Measurements from ENCODE around the gene NCOR1. TPM values are rescaled to one million over a fixed set of nuclear protein-coding genes. Genes with fewer than 3 reads are reported as not detected.

NCOR1 gene
- total RNA-seq, 1 experiment from 2014 or later, result 127 TPM

DNA sequence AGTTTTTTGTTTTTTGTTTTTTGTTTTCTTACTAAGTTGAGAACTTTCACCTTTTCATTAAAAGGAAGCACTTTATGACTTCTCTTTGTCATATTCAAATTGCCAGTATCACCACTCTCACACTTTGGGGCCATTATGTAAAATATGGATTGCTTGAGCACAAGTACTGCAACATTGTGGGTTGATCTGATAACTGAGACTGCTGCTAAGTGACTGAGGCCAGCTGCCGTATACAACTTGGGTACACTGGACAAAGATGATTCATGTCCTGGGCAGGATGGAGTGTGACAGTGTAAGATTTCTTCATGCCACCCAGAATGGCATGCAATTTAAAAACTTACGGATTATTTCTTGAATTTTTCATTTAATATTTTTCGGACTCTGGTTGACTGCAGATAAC lies 207.9 kb downstream of the NCOR1 start:
- peak; percentile 18; the same call in 1 of the 2 replicates for ATAC-seq

DNA sequence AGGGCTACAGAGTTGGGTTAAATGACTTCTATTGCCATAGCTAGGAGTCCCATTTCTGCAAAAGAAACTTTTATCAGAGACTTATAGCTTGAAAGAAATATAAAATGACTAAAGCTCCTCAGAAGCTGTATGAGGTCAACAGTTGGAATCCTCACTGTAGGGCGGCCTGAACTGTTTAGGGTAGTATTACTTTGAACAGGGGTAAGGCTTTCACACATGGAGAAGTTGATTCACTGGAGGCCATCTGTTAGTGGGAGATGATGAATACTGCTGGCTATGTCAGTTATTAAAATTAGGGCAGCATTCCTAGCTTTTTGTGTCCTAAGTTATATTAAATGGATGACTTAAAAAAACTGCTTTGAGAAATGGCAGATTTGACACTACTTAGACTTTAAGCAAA lies 209.7 kb downstream of the NCOR1 start:
- CTCF ChIA-PET, result no interaction called here

More for the DNA sequence above, 207.9 kb downstream of the NCOR1 start:
- TF ChIP-seq EZH2phosphoT487 (IDR thresholded peaks at IDR 0.05; ENCODE audit: borderline replicate concordance, low read length), result no peak
- TF ChIP-seq, protein P1, sequence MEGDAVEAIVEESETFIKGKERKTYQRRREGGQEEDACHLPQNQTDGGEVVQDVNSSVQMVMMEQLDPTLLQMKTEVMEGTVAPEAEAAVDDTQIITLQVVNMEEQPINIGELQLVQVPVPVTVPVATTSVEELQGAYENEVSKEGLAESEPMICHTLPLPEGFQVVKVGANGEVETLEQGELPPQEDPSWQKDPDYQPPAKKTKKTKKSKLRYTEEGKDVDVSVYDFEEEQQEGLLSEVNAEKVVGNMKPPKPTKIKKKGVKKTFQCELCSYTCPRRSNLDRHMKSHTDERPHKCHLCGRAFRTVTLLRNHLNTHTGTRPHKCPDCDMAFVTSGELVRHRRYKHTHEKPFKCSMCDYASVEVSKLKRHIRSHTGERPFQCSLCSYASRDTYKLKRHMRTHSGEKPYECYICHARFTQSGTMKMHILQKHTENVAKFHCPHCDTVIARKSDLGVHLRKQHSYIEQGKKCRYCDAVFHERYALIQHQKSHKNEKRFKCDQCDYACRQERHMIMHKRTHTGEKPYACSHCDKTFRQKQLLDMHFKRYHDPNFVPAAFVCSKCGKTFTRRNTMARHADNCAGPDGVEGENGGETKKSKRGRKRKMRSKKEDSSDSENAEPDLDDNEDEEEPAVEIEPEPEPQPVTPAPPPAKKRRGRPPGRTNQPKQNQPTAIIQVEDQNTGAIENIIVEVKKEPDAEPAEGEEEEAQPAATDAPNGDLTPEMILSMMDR (conservative IDR thresholded peaks at IDR 0.05; ENCODE audit: low read depth, low read length), result no peak
- TF ChIP-seq EZH2 (IDR thresholded peaks at IDR 0.05; ENCODE audit: low read length, unreplicated experiment), result no peak
- peaks cover 86% of the 10 kb centered on the region for H3K79me2 ChIP-seq (ENCODE audit: low read length)
- H3K36me3 ChIP-seq (ENCODE audit: low read depth, low read length), result peaks cover 90% of the 10 kb centered on the region
- intact Hi-C loops (cut with micrococcal nuclease), result no loop called here
- no peak overlapping the region for H3K9ac ChIP-seq (ENCODE audit: low read length)
- CTCF ChIA-PET, result no interaction called here
- H3K27me3 ChIP-seq (ENCODE audit: low read length), result no peaks in the 10 kb centered on the region
- H3K9me3 ChIP-seq (ENCODE audit: low read length), result no peaks in the 10 kb centered on the region
- peaks cover 67% of the 10 kb centered on the region for H4K20me1 ChIP-seq (ENCODE audit: low read length)
- H3K4me3 ChIP-seq (ENCODE audit: low read length), result no peak overlapping the region
- POLR2A ChIA-PET (ENCODE audit: unreplicated experiment), result no interaction called here
- no TSS peak for BruUV-seq (replicated peaks)
- H3K4me1 ChIP-seq (ENCODE audit: insufficient read depth, low read length), result peaks cover 6% of the 10 kb centered on the region
- H3K27ac ChIP-seq (ENCODE audit: low read length), result no peak overlapping the region
- H2AFZ ChIP-seq (ENCODE audit: low read length), result no peak overlapping the region
- no peaks in the 10 kb centered on the region for H3F3A ChIP-seq (ENCODE audit: low read length, unreplicated experiment)
- no peak for DNase-seq
- no peak overlapping the region for H3K4me2 ChIP-seq (ENCODE audit: low read length)
- H3K9me2 ChIP-seq (replicated peaks; ENCODE audit: low read length), result no peaks in the 10 kb centered on the region

DNA sequence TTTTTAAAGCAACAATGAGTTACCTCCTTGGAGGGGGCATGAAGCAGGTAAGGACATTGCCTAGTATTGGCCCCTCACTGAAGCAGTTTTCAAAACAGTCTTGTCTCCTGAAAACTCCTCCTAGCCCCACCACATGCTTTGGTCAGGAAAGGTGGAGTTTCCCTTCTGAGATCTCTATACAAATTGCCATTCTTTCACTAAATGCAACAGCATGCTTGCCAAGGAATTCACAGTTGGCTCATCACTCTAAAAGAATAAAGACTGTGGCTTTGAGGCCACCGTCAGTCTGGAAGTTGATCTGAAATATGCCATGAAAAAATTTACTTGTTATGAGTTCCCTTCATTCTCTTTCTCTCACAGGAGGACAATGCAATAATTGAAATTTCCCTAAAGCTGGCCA lies 211.5 kb downstream of the NCOR1 start:
- DNase-seq (no peak), ATAC-seq (no peak)
- Histone ChIP-seq H3K4me2 (ENCODE audit: low read length) (no peak overlapping the region), H3K27me3 (ENCODE audit: low read length) (no peaks in the 10 kb centered on the region), H3K9me3 (ENCODE audit: low read length) (no peaks in the 10 kb centered on the region), H3K79me2 (ENCODE audit: low read length) (peaks cover 89% of the 10 kb centered on the region), H4K20me1 (ENCODE audit: low read length) (peaks cover 74% of the 10 kb centered on the region), H3K36me3 (ENCODE audit: low read depth, low read length) (peaks cover 80% of the 10 kb centered on the region), H3F3A (ENCODE audit: low read length, unreplicated experiment) (no peaks in the 10 kb centered on the region), H2AFZ (ENCODE audit: low read length) (no peak overlapping the region), H3K27ac (ENCODE audit: low read length) (no peak overlapping the region), H3K9ac (ENCODE audit: low read length) (no peak overlapping the region), H3K4me3 (ENCODE audit: low read length) (no peak overlapping the region), H3K9me2 (replicated peaks; ENCODE audit: low read length) (no peaks in the 10 kb centered on the region), H3K4me1 (ENCODE audit: insufficient read depth, low read length) (peaks cover 24% of the 10 kb centered on the region)
- no TSS peak for BruUV-seq (replicated peaks)
- intact Hi-C loops (cut with micrococcal nuclease), result no loop called here
- ChIA-PET CTCF (no interaction called here), POLR2A (ENCODE audit: unreplicated experiment) (no interaction called here)
- TF ChIP-seq EZH2 (IDR thresholded peaks at IDR 0.05; ENCODE audit: low read length, unreplicated experiment) (no peak), EZH2phosphoT487 (IDR thresholded peaks at IDR 0.05; ENCODE audit: borderline replicate concordance, low read length) (no peak)
- TF ChIP-seq, protein P1 (conservative IDR thresholded peaks at IDR 0.05; ENCODE audit: low read depth, low read length), result no peak

More for the DNA sequence above, 209.7 kb downstream of the NCOR1 start:
- POLR2A ChIA-PET (ENCODE audit: unreplicated experiment), result interaction anchor here (0.6 kb wide), 1 partner anchor 64 kb away, joined by 3 read pairs; no protein-coding TSS in a partner anchor
- Histone ChIP-seq H3K36me3 (ENCODE audit: low read depth, low read length) (peaks cover 90% of the 10 kb centered on the region), H3K27me3 (ENCODE audit: low read length) (no peaks in the 10 kb centered on the region), H3K9me2 (replicated peaks; ENCODE audit: low read length) (no peaks in the 10 kb centered on the region), H3K27ac (ENCODE audit: low read length) (no peak overlapping the region), H3K9ac (ENCODE audit: low read length) (no peak overlapping the region), H3K4me3 (ENCODE audit: low read length) (no peak overlapping the region), H3F3A (ENCODE audit: low read length, unreplicated experiment) (no peaks in the 10 kb centered on the region), H3K9me3 (ENCODE audit: low read length) (no peaks in the 10 kb centered on the region), H3K4me1 (ENCODE audit: insufficient read depth, low read length) (peaks cover 24% of the 10 kb centered on the region), H3K79me2 (ENCODE audit: low read length) (peaks cover 87% of the 10 kb centered on the region), H3K4me2 (ENCODE audit: low read length) (no peak overlapping the region), H2AFZ (ENCODE audit: low read length) (no peak overlapping the region), H4K20me1 (ENCODE audit: low read length) (peaks cover 71% of the 10 kb centered on the region)
- ATAC-seq, result no peak
- BruUV-seq (replicated peaks), result no TSS peak
- DNase-seq, result no peak
- TF ChIP-seq EZH2 (IDR thresholded peaks at IDR 0.05; ENCODE audit: low read length, unreplicated experiment) (no peak), EZH2phosphoT487 (IDR thresholded peaks at IDR 0.05; ENCODE audit: borderline replicate concordance, low read length) (no peak)
- intact Hi-C loops (cut with micrococcal nuclease), result no loop called here

All from PC-3 (cell line).